Caco-2 (cell line): ENCODE measurements around the gene TMTC2. TPM values are rescaled to one million over a fixed set of nuclear protein-coding genes. Genes with fewer than 3 reads are reported as not detected.

Experiments used
- BruUV-seq: library from RNA; stranded (reverse); fragments of 400-500 nt; replicated peaks from 2 replicates; lab custom pipeline; 2021; lab: Mats Ljungman, UMichigan
- CTCF ChIA-PET: fragments of 300-600 bp; sonication (Branson Sonifier 250); formaldehyde crosslinking; loops from one replicate; lab custom pipeline; 2022; ENCODE audit warnings: antibody characterized with exemption; lab: Charles Lee
- POLR2A ChIA-PET: fragments of 300-600 bp; sonication (Branson Sonifier 250); formaldehyde crosslinking; loops from one replicate; lab custom pipeline; 2022; ENCODE audit warnings: antibody characterized with exemption; lab: Charles Lee
- DNase-seq, 2 experiments: peaks; one replicate each; pipeline versions ENCODE4 v3.0.0 to v3.0.0-alpha.2; 2020 to 2022
- H3K27me3 ChIP-seq: replicated peaks from 2 replicates; pipeline ENCODE4 v1.6.0; 2011; ENCODE audit warnings: low read length; ENCODE audit not compliant: control insufficient read depth, insufficient read depth
- H3K36me3 ChIP-seq: 2 replicates; pipeline ENCODE4 v1.5.1; 2011; ENCODE audit warnings: low read length; ENCODE audit not compliant: control insufficient read depth, insufficient read depth
- H3K4me1 ChIP-seq: fragments of 250-450 bp; sonication (Bioruptor Pico); 2 replicates; pipeline ENCODE4 v1.5.1; 2020; ENCODE audit warnings: mild to moderate bottlenecking
- H3K4me3 ChIP-seq: 2 replicates; pipeline ENCODE4 v1.5.1; 2011; ENCODE audit warnings: low read depth, mild to moderate bottlenecking, control low read depth, low read length
- H3K9me3 ChIP-seq: fragments of 250-450 bp; sonication (Bioruptor Pico); 2 replicates; pipeline ENCODE4 v1.5.1; 2020; ENCODE audit warnings: mild to moderate bottlenecking, moderate library complexity
- H3K27ac Mint-ChIP-seq: one replicate; pipeline ENCODE4 v1.8.0; 2022; ENCODE audit warnings: mixed read lengths; ENCODE audit not compliant: unreplicated experiment
- H3K27me3 Mint-ChIP-seq: one replicate; pipeline ENCODE4 v1.8.0; 2022; ENCODE audit warnings: mixed read lengths; ENCODE audit not compliant: insufficient read depth, unreplicated experiment
- H3K36me3 Mint-ChIP-seq: one replicate; pipeline ENCODE4 v1.8.0; 2022; ENCODE audit warnings: mild to moderate bottlenecking, mixed read lengths; ENCODE audit not compliant: insufficient read depth, unreplicated experiment
- H3K4me1 Mint-ChIP-seq: one replicate; pipeline ENCODE4 v1.8.0; 2022; ENCODE audit warnings: low read depth, mixed read lengths; ENCODE audit not compliant: unreplicated experiment
- H3K4me3 Mint-ChIP-seq: one replicate; pipeline ENCODE4 v1.8.0; 2022; ENCODE audit warnings: mild to moderate bottlenecking, moderate library complexity, mixed read lengths; ENCODE audit not compliant: unreplicated experiment
- H3K9me3 Mint-ChIP-seq: one replicate; pipeline ENCODE4 v1.8.0; 2022; ENCODE audit warnings: mixed read lengths; ENCODE audit not compliant: unreplicated experiment
- intact Hi-C: fragments of 100-400 bp; cut with micrococcal nuclease; formaldehyde crosslinking; loops from one replicate; pipeline ENCODE4 v1.10.0; 2022; ENCODE audit not compliant: unreplicated experiment
- total RNA-seq: library from RNA; stranded (reverse); gene quantifications from 2 replicates; pipeline ENCODE4 v1.2.3, GENCODE V29; 2022
- TF ChIP-seq, protein P1 (sequence below), 2 experiments: fragments of 200-600 bp in 1 of 2; IDR thresholded peaks; 1 replicate in 1 of 2; 2 replicates in 1 of 2; pipeline versions ENCODE4 v1.5.1 to v1.8.0; 2011 to 2022; ENCODE audit warnings: antibody characterized with exemption in 1 of 2, control low read depth in 1 of 2, inconsistent platforms in 1 of 2, low read depth in 1 of 2, low read length in 1 of 2, mild to moderate bottlenecking in 1 of 2, moderate library complexity in 1 of 2; ENCODE audit not compliant: insufficient read depth in 1 of 2, severe bottlenecking in 1 of 2, unreplicated experiment in 1 of 2

Gene TMTC2
- total RNA-seq, 1 experiment from 2014 or later = 2.2 TPM

DNA sequence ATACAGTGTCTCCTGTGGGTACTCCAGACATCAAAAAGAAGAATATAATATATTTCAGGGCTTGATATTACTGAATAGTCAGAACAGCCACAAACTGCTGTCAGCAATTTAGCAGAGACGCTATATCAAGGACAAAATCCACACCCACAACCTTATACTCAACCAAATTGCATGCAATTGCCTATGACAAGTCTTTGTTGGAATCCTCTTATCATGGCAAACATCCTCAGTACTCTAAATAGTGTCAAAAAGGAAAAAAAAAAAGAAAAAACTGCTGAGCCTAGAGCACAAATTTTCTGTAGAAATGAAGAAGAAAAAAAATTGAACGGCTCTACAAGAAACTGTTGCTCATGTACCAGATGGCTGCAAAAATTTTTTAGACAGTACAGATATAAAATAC, 485.7 kb downstream of the TMTC2 start:
- H3K4me1 Mint-ChIP-seq = no peaks in the 10 kb centered on the region
- Histone ChIP-seq H3K4me3 (no peak overlapping the region), H3K27me3 (no peaks in the 10 kb centered on the region), H3K4me1 (no peaks in the 10 kb centered on the region), H3K36me3 (no peaks in the 10 kb centered on the region), H3K9me3 (no peaks in the 10 kb centered on the region)
- ChIA-PET CTCF (no interaction called here), POLR2A (no interaction called here)
- no peaks in the 10 kb centered on the region for H3K36me3 Mint-ChIP-seq
- intact Hi-C loops = no loop called here
- TF ChIP-seq, protein P1, sequence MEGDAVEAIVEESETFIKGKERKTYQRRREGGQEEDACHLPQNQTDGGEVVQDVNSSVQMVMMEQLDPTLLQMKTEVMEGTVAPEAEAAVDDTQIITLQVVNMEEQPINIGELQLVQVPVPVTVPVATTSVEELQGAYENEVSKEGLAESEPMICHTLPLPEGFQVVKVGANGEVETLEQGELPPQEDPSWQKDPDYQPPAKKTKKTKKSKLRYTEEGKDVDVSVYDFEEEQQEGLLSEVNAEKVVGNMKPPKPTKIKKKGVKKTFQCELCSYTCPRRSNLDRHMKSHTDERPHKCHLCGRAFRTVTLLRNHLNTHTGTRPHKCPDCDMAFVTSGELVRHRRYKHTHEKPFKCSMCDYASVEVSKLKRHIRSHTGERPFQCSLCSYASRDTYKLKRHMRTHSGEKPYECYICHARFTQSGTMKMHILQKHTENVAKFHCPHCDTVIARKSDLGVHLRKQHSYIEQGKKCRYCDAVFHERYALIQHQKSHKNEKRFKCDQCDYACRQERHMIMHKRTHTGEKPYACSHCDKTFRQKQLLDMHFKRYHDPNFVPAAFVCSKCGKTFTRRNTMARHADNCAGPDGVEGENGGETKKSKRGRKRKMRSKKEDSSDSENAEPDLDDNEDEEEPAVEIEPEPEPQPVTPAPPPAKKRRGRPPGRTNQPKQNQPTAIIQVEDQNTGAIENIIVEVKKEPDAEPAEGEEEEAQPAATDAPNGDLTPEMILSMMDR (IDR thresholded peaks at IDR 0.05; ENCODE audit: insufficient read depth in 1 of 2, low read depth in 1 of 2, low read length in 1 of 2, severe bottlenecking in 1 of 2, unreplicated experiment in 1 of 2) = no peak
- H3K9me3 Mint-ChIP-seq = no peaks in the 10 kb centered on the region
- BruUV-seq = no TSS peak
- H3K4me3 Mint-ChIP-seq = no peak overlapping the region
- H3K27ac Mint-ChIP-seq = no peak overlapping the region
- H3K27me3 Mint-ChIP-seq = peaks cover 3% of the 10 kb centered on the region
- no peak for DNase-seq

DNA sequence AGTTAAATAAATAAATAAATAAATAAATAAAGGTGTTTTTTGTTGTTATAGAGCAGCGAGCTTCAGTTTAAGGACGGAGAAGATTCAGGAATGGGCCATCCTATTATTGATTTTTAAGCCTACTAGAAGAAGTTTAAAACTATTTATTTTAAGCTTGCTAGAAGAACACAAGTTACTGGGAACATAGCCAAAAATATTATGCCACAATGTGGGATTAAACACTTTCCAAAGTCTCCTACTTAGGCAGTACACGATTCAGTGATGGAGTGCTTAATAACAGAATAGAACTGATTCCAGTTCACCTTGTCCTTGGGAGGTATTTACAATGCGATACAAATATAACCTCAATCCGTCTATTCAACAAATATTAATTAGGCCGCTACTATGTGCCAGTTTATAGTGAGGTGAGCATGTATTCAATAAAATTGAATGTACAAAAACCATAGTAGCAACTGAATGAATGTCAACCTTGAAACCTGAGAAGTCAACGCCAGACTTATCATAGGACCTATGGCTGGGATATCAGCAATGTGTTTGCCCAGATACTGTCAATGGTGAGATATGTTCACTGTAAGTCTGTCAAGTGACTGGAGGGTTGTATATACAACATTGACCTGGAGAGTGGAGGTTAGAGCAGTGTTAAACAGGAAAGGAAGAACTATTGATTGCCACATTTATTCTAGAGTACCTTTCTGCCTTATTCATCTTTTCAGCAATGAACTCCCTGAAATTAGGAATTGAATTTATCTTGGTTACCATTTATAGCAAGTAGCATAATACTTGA, 486.4 kb downstream of the TMTC2 start:
- H3K36me3 ChIP-seq = no peaks in the 10 kb centered on the region
- intact Hi-C loops = no loop called here
- CTCF ChIA-PET = no interaction called here

DNA sequence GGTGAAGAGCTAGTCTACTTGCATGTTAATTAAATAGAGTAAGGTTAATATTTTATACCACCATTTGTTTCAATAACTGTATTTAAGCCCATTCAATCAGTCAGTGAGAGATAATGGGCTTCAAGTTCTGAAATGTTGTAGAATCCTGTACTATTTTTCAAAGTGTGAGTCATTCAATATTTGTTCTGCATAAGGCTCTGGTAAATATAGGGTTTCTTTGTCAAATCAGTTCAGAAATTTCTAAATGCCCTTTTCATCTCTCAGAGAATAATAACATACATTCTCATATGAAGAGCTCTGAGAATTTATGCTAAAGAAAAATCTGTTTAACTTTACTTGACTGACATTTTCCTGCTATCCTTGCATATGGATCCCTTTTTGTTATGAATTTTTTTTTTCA, 493.3 kb downstream of the TMTC2 start:
- Mint-ChIP-seq H3K27me3 (no peaks in the 10 kb centered on the region), H3K36me3 (no peaks in the 10 kb centered on the region), H3K4me1 (no peaks in the 10 kb centered on the region), H3K27ac (no peak overlapping the region), H3K9me3 (no peaks in the 10 kb centered on the region), H3K4me3 (no peak overlapping the region)
- DNase-seq = no peak
- BruUV-seq = no TSS peak
- TF ChIP-seq, protein P1 (IDR thresholded peaks at IDR 0.05; ENCODE audit: insufficient read depth in 1 of 2, low read depth in 1 of 2, low read length in 1 of 2, severe bottlenecking in 1 of 2, unreplicated experiment in 1 of 2) = no peak
- no peaks in the 10 kb centered on the region for H3K9me3 ChIP-seq
- no peaks in the 10 kb centered on the region for H3K36me3 ChIP-seq
- no peaks in the 10 kb centered on the region for H3K4me1 ChIP-seq
- no peak overlapping the region for H3K4me3 ChIP-seq
- POLR2A ChIA-PET = no interaction called here
- intact Hi-C loops = no loop called here
- CTCF ChIA-PET = no interaction called here
- no peaks in the 10 kb centered on the region for H3K27me3 ChIP-seq

More for the DNA sequence above, 486.4 kb downstream of the TMTC2 start:
- no peak for DNase-seq
- no TSS peak for BruUV-seq
- POLR2A ChIA-PET = no interaction called here
- Histone ChIP-seq H3K27me3 (no peaks in the 10 kb centered on the region), H3K4me3 (no peak overlapping the region), H3K9me3 (no peaks in the 10 kb centered on the region), H3K4me1 (no peaks in the 10 kb centered on the region)
- H3K36me3 Mint-ChIP-seq = no peaks in the 10 kb centered on the region
- H3K9me3 Mint-ChIP-seq = no peaks in the 10 kb centered on the region
- TF ChIP-seq, protein P1 (IDR thresholded peaks at IDR 0.05; ENCODE audit: insufficient read depth in 1 of 2, low read depth in 1 of 2, low read length in 1 of 2, severe bottlenecking in 1 of 2, unreplicated experiment in 1 of 2) = no peak
- no peak overlapping the region for H3K27ac Mint-ChIP-seq
- H3K4me3 Mint-ChIP-seq = no peak overlapping the region
- H3K27me3 Mint-ChIP-seq = peaks cover 3% of the 10 kb centered on the region
- no peaks in the 10 kb centered on the region for H3K4me1 Mint-ChIP-seq
